VCaP (cell line): Measurements from ENCODE around the gene SUN5.

Source experiments
- H3K27ac ChIP-seq: fragments of 450-650 bp; 2 replicates; pipeline ENCODE4 v1.5.1; 2017
- TF ChIP-seq, protein P1 (sequence below): fragments of 450-650 bp; conservative IDR thresholded peaks from 2 replicates; pipeline ENCODE4 v1.5.1; 2017; ENCODE audit warnings: mild to moderate bottlenecking, moderate library complexity

SUN5 gene

DNA sequence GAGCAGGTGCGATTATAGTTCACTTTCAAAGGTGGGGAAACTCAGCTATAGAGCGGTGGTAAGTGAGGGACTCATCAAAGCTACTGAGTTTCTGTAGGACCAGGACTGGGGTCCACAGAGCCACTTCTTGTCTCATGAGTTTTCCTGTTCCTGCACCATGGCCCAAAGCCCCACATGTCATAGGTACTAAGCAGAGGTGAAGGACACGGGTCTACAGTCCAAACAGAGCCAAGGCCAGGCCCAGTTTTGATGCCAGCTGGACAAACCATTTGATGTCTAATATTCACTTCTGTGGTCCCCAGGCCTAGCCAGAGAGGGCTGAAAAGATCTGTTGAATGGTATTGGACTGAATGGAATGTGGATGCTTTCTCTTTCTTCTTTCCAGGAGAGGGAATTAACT lies 38.2 kb upstream of the SUN5 start:
- H3K27ac ChIP-seq, result no peak overlapping the region
- TF ChIP-seq, protein P1, sequence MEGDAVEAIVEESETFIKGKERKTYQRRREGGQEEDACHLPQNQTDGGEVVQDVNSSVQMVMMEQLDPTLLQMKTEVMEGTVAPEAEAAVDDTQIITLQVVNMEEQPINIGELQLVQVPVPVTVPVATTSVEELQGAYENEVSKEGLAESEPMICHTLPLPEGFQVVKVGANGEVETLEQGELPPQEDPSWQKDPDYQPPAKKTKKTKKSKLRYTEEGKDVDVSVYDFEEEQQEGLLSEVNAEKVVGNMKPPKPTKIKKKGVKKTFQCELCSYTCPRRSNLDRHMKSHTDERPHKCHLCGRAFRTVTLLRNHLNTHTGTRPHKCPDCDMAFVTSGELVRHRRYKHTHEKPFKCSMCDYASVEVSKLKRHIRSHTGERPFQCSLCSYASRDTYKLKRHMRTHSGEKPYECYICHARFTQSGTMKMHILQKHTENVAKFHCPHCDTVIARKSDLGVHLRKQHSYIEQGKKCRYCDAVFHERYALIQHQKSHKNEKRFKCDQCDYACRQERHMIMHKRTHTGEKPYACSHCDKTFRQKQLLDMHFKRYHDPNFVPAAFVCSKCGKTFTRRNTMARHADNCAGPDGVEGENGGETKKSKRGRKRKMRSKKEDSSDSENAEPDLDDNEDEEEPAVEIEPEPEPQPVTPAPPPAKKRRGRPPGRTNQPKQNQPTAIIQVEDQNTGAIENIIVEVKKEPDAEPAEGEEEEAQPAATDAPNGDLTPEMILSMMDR, result no peak

DNA sequence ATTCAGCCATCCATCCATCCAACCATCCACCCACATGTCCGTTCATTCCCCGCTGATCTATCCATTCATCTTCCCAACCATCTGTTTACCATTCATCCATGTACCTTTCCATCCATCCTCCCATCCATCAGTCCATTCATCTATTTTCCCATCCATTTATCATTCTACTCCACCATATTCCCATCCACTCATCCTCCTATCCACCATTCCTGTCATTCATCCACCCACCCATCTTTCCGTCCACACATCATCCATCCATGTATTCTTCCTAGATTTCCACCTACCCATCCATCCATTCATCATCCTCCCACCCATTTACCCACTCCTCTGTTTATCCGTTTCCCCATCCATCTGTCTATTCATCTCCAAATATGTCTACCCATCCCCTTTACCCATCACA lies 34.0 kb upstream of the SUN5 start:
- no peak overlapping the region for H3K27ac ChIP-seq
- TF ChIP-seq, protein P1, result no peak

DNA sequence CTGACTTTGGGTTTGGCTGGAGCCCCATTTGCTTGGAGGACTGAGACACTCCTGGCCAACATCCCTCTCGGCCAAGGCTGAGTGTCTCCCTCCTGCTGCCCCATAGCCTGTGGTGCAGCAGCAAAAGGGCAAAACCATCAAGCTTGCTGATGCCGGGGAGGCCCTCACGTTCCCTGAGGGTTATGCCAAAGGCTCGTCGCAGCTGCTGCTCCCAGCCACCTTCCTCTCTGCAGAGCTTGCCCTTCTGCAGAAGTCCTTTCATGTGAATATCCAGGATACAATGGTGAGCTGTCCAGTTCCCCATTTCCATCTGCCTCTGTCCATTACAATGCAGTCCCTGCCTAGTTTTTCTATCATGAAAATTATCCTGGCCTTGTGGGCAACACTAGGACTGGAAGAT lies 33.2 kb upstream of the SUN5 start:
- TF ChIP-seq, protein P1, result no peak
- H3K27ac ChIP-seq, result no peak overlapping the region

DNA sequence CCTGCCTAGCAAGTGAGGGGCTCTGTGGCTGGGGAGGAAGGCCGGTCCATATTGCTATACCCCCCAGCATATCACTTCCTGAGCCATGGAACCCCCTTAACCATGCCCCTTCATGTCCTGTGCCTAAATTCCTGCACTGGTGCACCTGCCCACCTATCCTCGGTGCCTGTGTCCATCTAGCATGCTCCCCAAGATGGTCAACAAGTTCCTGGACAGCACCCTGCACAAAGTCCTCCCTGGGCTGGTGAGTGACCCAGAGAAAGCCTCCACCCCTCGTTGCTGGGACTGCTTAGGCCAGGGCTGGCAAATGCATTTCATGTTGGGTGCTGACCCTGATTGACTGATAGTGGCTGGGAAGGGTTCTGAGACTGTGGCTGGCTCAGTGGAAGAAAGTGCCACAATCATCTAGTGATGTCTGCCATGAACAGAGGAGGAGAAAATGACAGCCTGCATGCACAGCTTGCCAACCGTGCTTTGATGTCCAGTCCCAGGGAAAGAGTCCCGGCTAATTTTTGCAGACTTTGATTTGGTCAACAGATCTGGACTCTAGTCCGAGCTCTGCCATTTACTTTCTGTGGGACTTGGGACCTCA lies 30.8 kb upstream of the SUN5 start:
- no peak overlapping the region for H3K27ac ChIP-seq
- TF ChIP-seq, protein P1, result no peak

DNA sequence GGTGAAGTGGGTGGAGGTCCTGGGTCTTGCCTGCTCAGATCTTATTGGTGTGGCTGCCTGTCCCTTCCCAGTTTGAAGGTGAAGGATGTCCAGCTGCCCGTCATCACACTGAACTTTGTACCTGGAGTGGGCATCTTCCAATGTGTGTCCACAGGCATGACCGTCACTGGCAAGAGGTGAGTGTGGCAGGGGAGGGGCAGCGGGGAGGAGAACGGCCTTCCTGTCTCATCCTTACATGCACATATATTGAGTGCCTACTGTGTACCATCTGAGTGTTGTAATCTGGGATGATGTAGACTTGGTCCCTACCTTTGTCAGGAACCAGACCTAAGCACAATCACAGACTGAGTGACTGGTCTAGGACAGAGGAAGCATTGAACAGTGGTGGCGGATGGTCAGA lies 29.9 kb upstream of the SUN5 start:
- TF ChIP-seq, protein P1, result no peak
- no peak overlapping the region for H3K27ac ChIP-seq

DNA sequence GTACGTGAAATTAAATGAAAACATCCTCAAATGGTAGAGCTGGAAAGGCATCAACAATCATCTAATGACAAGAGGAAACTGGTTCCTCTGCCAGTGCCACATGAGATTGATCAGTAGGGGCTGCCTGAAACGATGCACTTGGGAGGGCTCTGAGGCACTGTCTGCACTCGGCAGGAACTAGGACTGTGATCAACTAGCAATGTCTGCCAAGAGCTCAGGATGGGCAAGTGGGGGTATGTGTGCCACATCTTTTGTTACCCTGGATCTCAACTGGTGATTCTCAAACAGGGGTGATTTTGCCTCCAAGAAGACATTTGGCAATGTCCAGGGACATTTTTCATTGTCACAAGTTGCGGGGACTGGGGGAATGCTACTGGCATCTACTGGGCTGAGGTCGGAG lies 29.1 kb upstream of the SUN5 start:
- TF ChIP-seq, protein P1, result no peak

DNA sequence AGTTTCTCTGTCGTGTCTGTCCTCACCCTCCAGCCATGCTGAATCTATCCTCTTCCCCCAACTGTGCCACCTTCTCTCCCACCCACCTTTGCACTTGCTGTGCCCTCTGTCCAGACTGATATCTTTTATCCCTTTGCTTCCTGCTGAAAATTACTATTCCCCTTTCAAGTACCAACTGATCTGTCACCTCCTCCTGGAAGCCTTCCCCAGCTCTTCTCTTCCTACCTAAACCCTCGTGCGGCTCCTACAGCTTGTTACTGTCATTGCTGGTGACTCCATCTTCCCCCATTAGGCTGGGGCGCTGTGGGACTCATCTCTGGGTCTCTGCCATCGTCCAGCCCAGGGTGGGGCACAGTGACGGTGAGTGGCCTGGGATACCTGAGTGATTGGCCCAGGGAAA lies 28.3 kb upstream of the SUN5 start:
- no peak overlapping the region for H3K27ac ChIP-seq
- TF ChIP-seq, protein P1, result no peak

More for the DNA sequence above, 29.1 kb upstream of the SUN5 start:
- H3K27ac ChIP-seq, result no peak overlapping the region

DNA sequence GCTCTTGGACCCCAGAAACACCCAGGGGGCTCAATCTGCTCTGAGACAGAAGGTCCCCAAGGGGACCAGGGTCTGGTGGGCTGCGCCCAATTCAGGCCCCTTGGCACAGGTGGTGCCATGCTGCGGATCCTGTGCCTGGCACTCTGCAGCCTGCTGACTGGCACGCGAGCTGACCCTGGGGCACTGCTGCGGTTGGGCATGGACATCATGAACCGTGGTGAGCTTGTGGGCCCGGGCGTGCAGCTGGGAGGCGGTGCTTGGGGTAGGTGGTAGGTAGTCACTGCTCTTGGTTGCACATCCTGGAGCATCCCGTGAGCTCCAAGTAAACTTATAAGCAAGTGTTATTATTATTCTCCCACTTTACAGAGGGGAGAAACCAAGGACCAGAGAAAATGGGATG lies 27.3 kb upstream of the SUN5 start, which contains the start of gene BPIFB6:
Gene BPIFB6 (plus strand): TSS at position 118 of the 400 bp plus-strand sequence. CDS start 0 bp downstream, at position 118.
- H3K27ac ChIP-seq, result no peak within 1 kb of the TSS
- TF ChIP-seq, protein P1, result no peak
